Stimulated activated naive CD8-positive, alpha-beta T cell treated with anti-CD3 and anti-CD28 coated beads, Interleukin-15, Interleukin-2, amounts not matched to agents 100 U/mL and 50 U/mL, for 24 hours (primary cell): ENCODE results near the gene APBB3.

Experiments
- ATAC-seq: fragments of 150-1000 bp; cut with Tn5 transposase; one replicate; pipeline ENCODE4 v1.10.0; 2021
- DNase-seq: peaks from one replicate; pipeline ENCODE4 v3.0.0; 2021

Gene APBB3

DNA sequence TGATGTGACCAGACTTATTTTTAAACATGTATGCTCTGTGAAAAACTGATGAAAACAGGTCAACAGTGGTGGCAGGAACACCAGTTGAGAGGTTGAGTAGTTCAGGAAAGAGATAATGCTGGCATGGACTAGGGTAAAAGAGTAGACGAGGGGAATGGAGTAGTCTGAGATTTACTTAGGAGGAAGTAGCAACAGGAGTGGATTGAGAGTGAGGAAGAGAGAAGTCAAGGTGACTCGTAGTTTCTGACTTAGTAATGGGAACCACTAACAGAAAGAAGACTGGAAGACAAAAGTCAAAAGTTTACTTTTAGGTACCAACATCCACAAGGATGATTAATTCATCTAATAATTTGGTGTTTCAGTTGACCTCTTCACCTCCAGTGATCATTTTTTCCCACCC lies 10.7 kb downstream of the APBB3 start:
- no peak for DNase-seq
- peak; percentile 52 for ATAC-seq

DNA sequence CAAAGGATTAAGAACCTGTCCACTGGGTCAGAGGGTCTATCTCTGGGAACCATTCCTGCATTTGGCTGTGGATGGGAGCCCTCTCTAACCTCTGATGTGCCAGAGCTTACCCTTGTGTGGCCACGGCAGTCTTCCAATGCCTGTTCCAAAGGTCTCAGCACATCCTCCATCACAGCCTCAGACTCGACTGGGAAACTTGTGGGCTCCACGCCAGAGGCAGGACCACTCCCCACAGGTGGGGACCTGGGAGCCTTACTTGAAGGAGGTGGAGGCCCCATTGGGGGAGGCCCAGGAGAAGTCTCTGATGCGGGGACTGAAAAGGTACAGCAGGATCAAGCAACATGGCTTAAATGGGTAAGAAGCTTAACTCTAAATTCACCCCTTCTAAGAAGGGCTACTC lies 12.5 kb downstream of the APBB3 start:
- DNase-seq (no peak), ATAC-seq (no peak)

DNA sequence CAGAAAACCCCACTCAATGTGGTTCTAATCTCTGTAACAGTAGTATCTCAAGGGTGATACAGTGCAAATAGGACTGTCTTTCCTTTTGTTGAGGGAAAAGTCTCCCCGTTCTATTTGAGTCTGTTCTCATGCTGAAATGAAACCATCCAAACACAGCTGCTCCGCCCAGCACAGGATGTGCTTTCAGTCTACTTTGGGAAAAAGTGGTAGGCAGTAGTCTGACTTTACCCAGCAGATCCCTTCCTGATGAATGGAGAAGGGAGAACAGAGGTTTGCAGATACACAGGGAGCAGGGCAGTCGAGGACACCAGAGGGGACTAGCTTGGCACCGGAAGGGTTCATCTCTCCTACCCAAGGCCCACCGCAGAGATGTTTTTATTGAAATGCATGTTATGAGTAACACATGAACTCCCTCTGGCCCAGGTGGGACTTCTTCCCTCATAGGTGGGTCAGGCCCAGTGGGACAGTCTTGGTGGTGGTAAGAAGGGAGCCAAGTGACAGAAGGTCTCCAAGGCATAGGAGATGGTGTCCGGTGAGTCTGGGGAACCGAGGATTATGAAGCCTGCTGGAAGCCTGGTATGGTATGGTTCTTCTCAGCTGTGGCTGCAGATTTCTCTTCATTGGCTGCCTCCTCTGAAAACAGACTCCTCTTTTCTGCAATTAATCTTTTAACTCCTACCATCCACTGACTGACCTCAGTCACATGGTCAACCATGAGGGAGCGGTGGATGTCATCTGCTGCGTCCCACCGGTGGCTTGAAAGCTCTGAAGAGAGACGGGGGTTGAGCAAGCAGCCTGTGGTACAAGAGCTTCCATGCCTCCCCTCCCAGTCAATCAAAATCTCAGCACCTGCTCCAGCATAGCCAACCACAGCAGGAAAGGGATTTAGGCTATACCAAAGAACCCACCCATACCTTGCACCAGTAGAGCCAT lies 14.0 kb downstream of the APBB3 start:
- DNase-seq (no peak), ATAC-seq (no peak)

DNA sequence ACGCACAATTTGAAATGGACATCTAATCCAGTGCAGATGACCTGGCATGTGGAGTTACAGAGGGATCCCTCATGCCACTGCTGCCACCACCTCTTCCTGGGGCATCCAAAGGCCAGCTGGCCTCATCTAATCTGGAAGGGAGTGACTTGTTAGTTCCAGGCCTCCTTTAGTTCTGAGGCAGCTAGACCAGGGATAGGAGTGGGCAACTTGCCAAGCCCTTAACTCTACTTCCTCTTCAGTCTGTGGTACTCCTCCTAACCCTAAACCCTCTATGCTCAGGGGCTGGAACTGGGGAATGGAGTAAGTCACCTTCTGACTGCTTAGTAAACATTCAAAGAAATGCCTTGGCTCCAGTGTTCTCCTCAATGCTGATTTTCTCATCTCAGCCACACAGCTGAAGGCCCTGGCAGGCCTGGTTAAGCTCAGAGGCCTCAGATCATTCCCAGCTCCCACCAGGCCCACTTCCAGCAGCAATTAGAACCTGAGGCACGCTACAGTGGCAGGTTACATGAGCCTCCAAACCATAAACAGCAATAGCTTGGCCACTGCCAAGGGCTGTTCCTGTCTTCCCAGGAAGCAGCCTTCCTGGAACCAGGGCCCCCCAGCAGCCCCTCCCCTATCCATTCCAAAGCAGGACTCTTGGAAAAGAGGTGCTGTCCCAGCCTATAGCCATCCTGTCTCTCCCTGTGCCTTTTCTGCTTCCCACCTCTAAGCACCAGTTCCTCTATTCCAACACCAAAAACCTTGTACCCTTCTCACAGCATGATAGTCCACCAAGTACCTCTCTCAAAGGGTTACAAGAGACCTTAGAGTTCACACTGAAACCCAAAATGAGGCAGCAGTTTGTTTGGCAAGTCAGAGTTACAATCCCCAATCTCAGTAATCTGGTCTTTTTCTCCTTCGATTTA lies 14.9 kb downstream of the APBB3 start:
- ATAC-seq (no peak), DNase-seq (no peak)

DNA sequence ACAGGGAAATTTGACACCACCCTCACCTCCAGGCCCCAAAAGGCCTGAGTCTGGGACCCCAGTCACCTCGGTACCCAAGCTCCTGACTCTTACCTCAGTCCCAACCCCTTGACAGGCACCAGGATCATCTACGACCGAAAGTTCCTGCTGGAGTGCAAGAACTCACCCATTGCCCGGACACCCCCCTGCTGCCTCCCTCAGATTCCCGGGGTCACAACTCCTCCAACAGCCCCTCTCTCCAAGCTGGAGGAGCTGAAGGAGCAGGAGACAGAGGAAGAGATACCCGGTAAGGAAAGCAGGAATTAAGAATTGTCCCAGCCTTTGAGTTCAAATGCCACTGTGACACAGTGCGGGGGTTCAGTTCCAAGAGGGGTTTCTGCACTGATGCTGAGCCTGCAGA lies 15.6 kb downstream of the APBB3 start:
- no peak for ATAC-seq

DNA sequence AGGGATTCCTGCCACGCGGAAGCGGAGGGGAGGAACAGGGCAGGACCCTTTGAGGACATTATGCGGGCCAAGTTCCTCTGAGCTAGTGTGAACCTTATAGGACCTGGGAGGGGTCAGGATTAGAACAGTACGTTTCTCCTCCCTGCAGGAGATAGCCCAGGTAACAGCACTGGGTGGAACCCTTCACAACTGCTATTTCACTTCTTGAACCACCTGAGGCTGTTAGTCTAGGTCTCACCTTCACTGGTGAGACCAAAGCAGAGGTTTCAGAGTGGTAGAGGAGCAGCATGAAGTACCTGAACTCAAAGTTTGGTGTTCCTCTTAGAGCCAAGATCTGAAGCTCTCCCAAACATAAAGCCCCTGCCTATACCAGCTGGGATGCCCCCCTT lies 16.1 kb downstream of the APBB3 start:
- ATAC-seq, result peak; percentile 2

More for the DNA sequence above, 15.6 kb downstream of the APBB3 start:
- DNase-seq, result no peak

DNA sequence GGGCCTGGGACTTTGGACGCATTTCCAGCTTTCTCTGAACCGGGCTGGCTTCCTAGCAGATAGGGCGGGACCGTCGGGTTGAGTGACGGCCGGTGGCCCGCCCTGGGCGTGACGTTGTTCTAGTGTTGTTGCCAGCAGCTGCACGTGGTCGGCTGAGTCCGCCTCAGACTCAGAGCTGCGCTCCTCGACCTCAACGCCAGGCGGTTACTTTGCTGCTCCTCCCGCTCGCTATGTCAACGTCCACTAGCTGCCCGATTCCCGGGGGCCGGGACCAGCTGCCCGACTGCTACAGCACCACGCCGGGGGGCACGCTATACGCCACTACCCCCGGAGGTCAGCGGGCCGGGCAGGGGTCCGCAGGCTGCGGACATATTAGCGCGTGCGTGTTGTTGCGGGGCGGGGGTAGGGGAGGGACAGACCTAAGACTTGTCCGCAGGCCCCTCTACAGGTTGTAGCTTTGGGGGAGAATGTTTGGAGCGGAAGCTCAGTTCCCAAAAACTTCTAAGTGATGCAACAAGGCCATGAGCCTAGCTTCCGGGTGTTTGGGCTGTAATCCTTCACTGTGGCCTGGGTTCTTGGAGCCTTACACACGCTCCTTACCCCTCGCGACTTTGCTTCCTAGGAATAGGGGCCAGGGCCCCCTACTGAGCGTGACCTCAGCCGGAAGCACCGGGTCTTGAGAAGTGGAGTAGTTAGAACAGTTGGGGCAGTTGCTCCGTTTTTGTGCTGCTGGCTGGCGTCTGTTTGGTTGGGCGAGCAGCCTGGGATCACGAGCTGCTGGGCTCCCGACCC lies 16.7 kb downstream of the APBB3 start, which contains the start of gene EIF4EBP3:
TSS of gene EIF4EBP3 (plus strand) at position 155 of the 792 bp plus-strand sequence. CDS start at position 231, 76 bp downstream.
- DNase-seq (peak; percentile 90), ATAC-seq (peak; percentile 96)

More for the DNA sequence above, 16.1 kb downstream of the APBB3 start:
- DNase-seq, result no peak

DNA sequence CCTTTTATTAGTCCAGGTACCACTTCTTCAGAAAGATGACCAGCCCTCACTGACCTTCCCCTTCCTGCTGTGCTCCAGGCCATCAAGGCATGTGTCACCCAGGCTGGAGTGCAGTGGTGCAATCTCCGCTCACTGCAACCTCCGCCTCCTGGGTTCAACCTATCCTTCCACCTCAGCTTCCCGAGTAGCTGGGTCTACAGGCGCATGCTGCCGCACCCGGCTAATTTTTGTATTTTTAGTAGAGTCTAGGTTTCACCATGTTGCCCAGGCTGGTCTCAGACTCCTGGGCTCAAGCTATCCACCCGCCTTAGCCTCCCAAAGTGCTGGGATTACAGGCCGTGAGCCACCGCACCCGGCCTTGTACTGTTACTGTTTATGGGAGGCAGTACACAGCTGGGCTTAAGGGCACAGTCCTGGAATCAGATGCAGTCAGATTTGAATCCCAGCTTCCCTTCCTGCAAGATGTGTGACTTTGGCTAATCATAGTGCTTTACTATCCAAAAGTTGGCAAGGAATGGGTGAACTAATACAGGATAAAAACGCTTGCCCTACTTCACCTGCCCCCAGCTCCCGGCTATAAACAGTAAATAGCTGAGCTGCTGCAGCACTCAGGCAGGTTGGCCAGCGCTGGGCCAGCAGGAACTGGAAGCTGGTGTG lies 17.4 kb downstream of the APBB3 start:
- no peak for DNase-seq
- ATAC-seq, result no peak

DNA sequence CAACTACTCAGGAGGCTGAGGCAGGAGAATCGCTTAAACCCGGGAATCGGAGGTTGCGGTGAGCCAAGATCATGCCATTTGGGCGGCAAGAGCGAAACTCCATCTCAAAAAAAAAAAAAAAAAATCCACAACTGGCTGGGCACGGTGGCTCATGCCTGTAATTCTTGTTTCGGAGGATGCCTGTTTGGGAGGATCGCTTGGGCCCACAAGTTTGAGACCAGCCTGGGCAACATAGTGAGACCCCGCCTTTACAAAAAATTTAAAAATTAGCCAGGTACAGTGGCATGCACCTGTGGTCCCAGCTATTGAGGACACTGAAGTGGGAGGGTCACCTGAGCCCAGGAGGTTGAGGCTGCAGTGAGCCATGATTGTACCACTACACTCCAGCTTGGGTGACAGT lies 18.8 kb downstream of the APBB3 start:
- ATAC-seq (no peak), DNase-seq (no peak)

DNA sequence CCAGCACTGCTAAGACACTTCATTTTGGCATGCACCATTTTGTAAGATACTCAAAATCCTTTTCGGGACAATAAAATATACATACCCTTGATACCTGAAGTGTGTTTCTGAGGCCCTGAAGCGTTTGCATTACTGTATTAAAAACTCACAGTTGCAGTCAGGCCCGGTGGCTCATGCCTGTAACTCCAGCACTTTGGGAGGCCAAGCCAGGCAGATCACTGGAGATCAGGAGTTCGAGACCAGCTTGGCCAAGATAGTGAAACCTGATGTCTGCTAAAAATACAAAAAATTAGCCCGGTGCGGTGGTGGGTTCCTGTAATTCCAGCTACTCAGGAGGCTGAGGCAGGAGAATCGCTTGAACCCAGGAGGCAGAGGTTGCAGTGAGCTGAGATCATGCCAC lies 19.4 kb downstream of the APBB3 start:
- no peak for DNase-seq
- no peak for ATAC-seq

DNA sequence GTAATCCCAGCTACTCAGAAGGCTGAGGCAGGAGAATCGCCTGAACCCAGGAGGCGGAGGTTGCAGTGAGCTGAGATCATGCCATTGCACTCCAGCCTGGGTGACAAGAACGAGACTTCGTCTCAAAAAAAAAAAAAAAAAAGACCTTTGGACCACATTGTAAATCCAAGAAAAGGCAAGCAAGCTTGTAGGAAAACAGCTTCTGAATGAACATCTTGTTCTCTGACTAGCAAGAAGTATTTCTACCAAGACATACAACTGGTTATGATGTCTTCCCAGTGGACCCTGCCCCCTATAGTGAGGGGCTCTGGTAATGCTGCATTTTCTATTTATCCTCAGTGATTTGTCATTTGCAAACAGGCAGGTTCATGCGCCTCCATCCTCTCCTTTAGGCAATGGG lies 21.4 kb downstream of the APBB3 start:
- no peak for ATAC-seq

DNA sequence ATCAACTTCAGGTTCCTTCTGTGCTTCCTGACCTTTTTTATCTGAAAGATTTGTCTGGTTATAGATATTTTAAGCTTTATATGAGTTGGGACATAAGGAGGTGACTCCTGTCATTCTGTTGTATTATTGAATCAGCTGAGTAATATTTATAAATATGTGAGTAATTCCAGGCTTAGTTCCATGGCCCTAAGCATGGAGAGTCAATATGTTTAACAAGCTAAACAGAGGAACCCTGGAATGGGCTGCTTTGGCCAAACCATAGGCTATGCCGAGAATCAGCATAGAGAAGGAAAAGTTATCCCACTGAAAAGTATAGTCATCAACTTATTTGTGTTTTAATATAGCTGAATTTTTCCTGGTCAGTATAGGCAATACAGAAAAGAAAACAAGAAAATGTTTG lies 24.2 kb downstream of the APBB3 start:
- DNase-seq, result no peak
- no peak for ATAC-seq

More for the DNA sequence above, 21.4 kb downstream of the APBB3 start:
- DNase-seq, result no peak

DNA sequence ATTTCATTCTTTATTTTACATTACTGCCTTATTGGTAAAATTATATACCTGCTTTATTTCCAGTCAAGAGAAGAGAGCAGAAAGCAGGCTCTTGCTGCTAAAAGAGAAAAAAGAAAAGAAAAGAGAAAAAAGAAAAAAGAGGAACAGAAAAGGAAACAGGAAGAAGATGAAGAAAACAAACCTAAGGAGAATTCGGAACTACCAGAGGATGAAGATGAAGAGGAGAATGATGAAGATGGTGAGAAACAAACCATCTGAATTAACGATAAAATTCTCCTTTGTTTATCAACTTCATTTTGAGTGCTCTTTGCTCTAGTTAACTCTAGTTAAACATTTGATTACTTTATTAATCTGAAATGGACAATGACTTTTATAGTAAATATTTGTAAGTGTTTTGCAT lies 40.4 kb downstream of the APBB3 start:
- ATAC-seq (no peak), DNase-seq (no peak)

DNA sequence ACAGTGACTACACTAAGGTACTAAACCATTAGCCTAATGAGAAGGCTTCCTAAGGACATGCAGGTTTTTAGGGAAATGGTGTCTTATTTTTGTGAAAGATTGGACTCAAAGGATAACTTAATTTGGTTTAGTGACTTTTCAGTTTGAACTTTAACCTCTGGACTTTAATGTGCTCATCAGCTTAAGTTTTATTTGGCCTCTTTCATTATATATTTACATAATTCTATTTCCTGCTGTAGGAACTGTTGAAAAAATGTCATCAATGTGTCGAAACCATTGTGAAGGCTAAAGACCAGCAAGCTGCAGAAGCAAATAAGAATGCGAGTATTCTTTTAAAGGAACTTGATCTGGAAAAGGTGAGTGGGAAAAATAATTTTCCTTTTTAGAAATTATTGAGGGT lies 51.3 kb downstream of the APBB3 start:
- ATAC-seq, result no peak
- no peak for DNase-seq

DNA sequence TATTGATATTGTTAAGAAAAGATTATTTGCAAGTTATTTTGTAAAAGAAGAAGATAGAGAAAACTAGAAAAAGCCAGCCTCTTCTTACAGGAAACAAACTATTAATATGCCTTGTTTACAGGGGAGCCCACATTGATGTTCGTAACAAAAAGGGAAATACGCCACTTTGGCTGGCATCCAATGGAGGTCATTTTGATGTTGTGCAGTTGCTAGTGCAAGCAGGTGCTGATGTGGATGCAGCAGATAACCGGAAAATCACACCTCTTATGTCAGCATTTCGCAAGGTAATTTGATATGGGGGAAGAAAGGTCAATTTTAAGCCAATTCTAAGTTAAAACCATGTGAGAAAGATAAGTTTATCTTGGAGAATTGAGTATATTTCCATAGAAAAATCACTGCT lies 54.5 kb downstream of the APBB3 start:
- ATAC-seq (no peak), DNase-seq (no peak)
